ENCODE measurements around the gene RSPO4.

The RSPO4 gene

DNA sequence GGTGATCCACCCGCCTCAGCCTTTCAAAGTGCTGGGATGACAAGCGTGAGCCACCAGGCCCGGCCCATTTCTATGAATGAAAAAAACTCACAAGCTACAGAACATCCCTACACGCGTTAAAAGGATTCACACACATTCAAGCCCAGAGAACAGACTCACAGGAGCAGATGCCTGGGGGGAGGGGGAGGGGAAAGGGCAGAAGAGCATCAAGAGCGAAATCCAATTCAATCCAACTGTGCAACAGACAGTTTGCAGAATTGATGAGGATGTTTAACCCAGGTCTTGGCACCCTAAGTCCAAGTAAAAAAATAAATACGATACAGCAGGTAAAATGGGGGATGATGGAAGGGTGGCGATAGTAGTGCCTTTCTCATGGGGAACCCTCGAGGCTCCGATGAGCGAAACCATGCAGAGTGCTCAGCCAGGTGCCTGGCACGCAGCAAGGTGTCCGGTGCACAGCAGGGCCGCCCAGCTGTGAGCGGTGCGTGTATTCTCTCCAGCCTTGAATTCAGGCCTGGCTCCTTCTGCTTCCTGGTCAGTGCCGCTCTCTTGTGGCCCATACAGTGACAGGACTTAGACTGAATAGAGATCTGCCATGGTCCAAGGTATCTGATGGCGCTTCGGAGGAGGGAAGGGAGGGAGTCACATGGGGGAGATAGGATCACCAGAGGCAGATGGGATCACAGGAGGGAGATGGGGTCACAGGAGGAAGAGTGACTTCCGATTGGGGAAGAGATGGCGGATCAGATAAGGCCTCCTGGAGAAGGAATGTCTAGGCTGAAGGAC lies 50.5 kb downstream of the RSPO4 start:
- TF ChIP-seq EZH2 (IDR thresholded peaks at IDR 0.05): no peak
- TF ChIP-seq POLR2AphosphoS5 (IDR thresholded peaks at IDR 0.05; ENCODE audit: borderline replicate concordance, low read depth, low read length): no peak
- no peak for TF ChIP-seq FOXP2 (optimal IDR thresholded peaks at IDR 0.05; ENCODE audit: control extremely low read depth, extremely low read length, insufficient read depth)
- Histone ChIP-seq H3K36me3 (ENCODE audit: insufficient read depth, low read length) (no peaks in the 10 kb centered on the region), H3K9ac (ENCODE audit: insufficient read length) (no peak overlapping the region), H3K4me3 (no peak overlapping the region), H3K9me3 (ENCODE audit: low read depth, low read length) (no peaks in the 10 kb centered on the region), H3K27ac (no peak overlapping the region)
- no peak for DNase-seq (ENCODE audit: low read depth, low spot score)

DNA sequence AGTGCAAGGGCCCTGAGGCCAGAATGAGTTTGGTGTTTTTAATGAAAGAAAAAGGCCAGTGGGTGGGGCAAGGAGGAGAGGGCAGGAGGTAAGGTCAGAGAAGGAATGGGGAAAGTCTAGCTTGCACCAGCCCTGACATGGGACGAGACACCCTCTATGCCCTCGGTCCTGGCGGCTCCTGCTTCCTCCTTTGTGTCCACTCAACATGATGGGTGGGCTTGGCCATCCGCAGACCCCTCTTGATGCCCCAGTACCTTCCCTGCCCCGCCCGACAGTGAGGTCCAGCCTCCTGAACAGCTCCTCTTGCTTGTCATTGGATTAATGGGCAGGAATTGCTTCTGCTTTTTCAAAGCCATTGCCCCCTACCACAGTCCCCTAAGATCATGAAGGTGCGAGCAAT lies 52.4 kb downstream of the RSPO4 start:
- Histone ChIP-seq H3K9ac (ENCODE audit: insufficient read length) (no peak overlapping the region), H3K36me3 (ENCODE audit: insufficient read depth, low read length) (no peaks in the 10 kb centered on the region), H3K4me3 (no peak overlapping the region), H3K9me3 (ENCODE audit: low read depth, low read length) (no peaks in the 10 kb centered on the region), H3K27ac (no peak overlapping the region)
- TF ChIP-seq POLR2AphosphoS5 (IDR thresholded peaks at IDR 0.05; ENCODE audit: borderline replicate concordance, low read depth, low read length): no peak
- TF ChIP-seq EZH2 (IDR thresholded peaks at IDR 0.05): no peak
- no peak for TF ChIP-seq FOXP2 (optimal IDR thresholded peaks at IDR 0.05; ENCODE audit: control extremely low read depth, extremely low read length, insufficient read depth)
- no peak for DNase-seq (ENCODE audit: low read depth, low spot score)

DNA sequence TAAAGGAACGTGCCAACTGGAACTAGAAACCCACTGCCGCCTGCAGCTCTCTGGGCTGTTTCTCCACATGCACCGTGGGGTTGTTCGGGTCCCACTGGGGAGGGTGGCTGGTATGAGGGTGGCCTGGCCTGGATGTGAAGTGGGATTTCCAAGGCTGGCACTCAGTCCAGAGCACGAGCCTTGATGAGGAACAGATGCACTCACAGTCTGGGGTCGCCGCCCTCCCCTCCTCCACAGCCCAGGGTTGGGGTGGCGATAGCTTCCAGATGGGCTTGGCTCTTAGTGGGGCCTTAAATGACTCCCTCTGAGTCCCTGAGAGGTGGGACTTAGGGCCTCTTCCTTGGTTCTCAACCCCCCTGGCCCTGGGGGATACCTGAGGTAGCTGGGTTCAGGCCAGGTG lies 55.3 kb downstream of the RSPO4 start:
- H3K27ac ChIP-seq: no peak overlapping the region
- no peaks in the 10 kb centered on the region for H3K36me3 ChIP-seq (ENCODE audit: insufficient read depth, low read length)
- H3K9me3 ChIP-seq (ENCODE audit: low read depth, low read length): no peaks in the 10 kb centered on the region
- H3K9ac ChIP-seq (ENCODE audit: insufficient read length): no peak overlapping the region
- TF ChIP-seq EZH2 (IDR thresholded peaks at IDR 0.05) (no peak), FOXP2 (optimal IDR thresholded peaks at IDR 0.05; ENCODE audit: control extremely low read depth, extremely low read length, insufficient read depth) (no peak)
- H3K4me3 ChIP-seq: no peak overlapping the region
- no peak for DNase-seq (ENCODE audit: low read depth, low spot score)

DNA sequence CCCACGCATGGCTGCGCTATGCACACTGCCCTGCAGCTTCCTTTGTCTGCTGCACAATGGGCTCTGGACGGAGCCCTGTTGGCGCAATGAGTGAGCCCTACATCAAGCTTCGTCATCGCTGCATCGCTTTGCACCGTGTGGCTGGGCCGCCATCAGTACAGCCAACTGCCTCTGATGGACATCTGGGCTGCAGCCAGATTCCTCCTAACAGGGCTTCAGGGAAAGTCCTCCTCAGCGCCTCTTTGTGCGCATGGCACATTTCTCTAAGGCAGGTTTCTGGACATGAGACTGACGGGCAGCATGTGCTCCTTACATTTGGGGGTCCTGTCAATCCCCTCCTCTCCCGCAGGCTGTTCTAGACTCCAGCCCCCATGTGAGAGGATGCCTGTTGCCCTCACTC lies 56.3 kb downstream of the RSPO4 start:
- H3K4me3 ChIP-seq: no peak overlapping the region
- no peaks in the 10 kb centered on the region for H3K9me3 ChIP-seq (ENCODE audit: low read depth, low read length)
- no peak for DNase-seq (ENCODE audit: low read depth, low spot score)
- H3K9ac ChIP-seq (ENCODE audit: insufficient read length): no peak overlapping the region
- no peak overlapping the region for H3K27ac ChIP-seq
- no peak for TF ChIP-seq EZH2 (IDR thresholded peaks at IDR 0.05)
- no peak for TF ChIP-seq POLR2AphosphoS5 (IDR thresholded peaks at IDR 0.05; ENCODE audit: borderline replicate concordance, low read depth, low read length)
- no peak for TF ChIP-seq FOXP2 (optimal IDR thresholded peaks at IDR 0.05; ENCODE audit: control extremely low read depth, extremely low read length, insufficient read depth)
- H3K36me3 ChIP-seq (ENCODE audit: insufficient read depth, low read length): no peaks in the 10 kb centered on the region

DNA sequence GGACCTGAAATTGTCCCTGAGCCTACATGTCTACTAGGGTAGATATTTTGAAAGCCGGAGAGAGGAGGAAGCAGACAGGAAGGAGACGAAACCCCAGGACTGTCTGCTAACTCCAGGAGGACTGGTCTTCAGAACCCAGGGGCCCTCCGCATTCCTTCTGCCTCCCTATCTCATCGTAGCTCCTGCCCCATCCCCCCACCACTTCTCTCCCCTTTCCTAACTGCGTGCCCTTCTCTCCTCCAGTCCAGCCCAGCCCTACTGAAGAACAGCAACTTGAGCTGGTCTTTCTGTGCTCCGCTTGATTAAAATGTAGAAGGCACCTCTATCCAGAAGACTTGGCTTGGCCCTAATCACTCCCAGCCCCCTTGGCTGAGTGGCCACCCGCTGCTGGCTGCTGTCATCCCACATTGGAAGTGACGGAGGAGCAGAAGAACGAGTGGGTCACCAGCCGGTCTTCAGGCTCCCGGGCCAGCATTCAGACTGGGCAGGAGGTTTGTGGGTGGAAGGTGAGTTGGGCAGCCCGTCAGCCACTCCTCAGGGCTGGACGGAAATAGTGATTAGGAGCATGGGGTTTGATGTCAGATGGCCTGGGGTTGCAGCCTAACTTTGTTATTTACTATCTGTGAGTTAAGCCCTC lies 57.2 kb downstream of the RSPO4 start:
- Histone ChIP-seq H3K9ac (ENCODE audit: insufficient read length) (no peak overlapping the region), H3K9me3 (ENCODE audit: low read depth, low read length) (no peaks in the 10 kb centered on the region), H3K27ac (no peak overlapping the region), H3K4me3 (no peak overlapping the region), H3K36me3 (ENCODE audit: insufficient read depth, low read length) (no peaks in the 10 kb centered on the region)
- TF ChIP-seq FOXP2 (optimal IDR thresholded peaks at IDR 0.05; ENCODE audit: control extremely low read depth, extremely low read length, insufficient read depth) (no peak), EZH2 (IDR thresholded peaks at IDR 0.05) (no peak), POLR2AphosphoS5 (IDR thresholded peaks at IDR 0.05; ENCODE audit: borderline replicate concordance, low read depth, low read length) (no peak)
- DNase-seq (ENCODE audit: low read depth, low spot score): no peak

DNA sequence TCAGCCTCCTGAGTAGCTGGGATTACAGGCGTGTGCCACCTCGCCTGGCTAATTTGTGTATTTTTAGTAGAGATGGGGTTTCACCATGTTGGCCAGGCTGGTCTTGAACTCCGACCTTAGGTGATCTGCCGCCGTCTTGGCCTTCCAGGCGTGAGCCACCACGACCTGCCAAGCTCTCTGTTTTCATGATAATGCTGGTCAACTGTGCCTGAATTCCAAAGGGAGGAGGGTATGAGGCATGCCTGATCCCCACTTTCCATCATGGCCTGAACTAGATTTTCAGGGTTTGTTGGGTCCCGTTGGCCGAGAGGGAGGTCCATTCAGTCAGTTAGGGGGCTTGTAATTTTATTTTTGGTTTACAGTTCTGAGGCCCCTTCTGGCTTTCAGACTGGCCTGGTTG lies 58.0 kb downstream of the RSPO4 start:
- no peak overlapping the region for H3K27ac ChIP-seq
- H3K36me3 ChIP-seq (ENCODE audit: insufficient read depth, low read length): no peaks in the 10 kb centered on the region
- DNase-seq (ENCODE audit: low read depth, low spot score): no peak
- H3K4me3 ChIP-seq: no peak overlapping the region
- no peak for TF ChIP-seq POLR2AphosphoS5 (IDR thresholded peaks at IDR 0.05; ENCODE audit: borderline replicate concordance, low read depth, low read length)
- TF ChIP-seq EZH2 (IDR thresholded peaks at IDR 0.05): no peak
- TF ChIP-seq FOXP2 (optimal IDR thresholded peaks at IDR 0.05; ENCODE audit: control extremely low read depth, extremely low read length, insufficient read depth): no peak
- H3K9ac ChIP-seq (ENCODE audit: insufficient read length): no peak overlapping the region
- no peaks in the 10 kb centered on the region for H3K9me3 ChIP-seq (ENCODE audit: low read depth, low read length)

DNA sequence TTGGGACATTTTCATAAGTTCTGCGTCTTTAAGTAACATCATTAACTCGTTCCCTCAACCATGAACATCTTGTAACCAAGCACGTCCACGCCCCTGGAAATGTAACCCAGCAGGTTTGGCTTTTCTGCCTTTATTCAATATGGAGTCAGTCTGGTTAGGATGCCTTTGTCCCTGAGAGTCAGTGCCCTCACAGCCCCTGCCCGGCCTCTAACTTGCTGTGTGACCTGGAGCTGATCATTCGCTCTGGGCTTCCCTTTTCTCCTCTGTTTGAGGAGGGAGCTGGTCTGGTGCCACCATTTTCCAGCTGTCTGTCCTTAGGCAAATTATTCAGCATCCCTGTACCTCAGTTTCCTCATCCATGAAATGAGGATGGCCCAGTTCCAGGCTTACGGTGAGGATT lies 59.5 kb downstream of the RSPO4 start:
- no peak overlapping the region for H3K9ac ChIP-seq (ENCODE audit: insufficient read length)
- no peak overlapping the region for H3K27ac ChIP-seq
- TF ChIP-seq POLR2AphosphoS5 (IDR thresholded peaks at IDR 0.05; ENCODE audit: borderline replicate concordance, low read depth, low read length): no peak
- TF ChIP-seq FOXP2 (optimal IDR thresholded peaks at IDR 0.05; ENCODE audit: control extremely low read depth, extremely low read length, insufficient read depth): no peak
- TF ChIP-seq EZH2 (IDR thresholded peaks at IDR 0.05): no peak
- H3K36me3 ChIP-seq (ENCODE audit: insufficient read depth, low read length): no peaks in the 10 kb centered on the region
- H3K4me3 ChIP-seq: no peak overlapping the region
- no peaks in the 10 kb centered on the region for H3K9me3 ChIP-seq (ENCODE audit: low read depth, low read length)
- DNase-seq (ENCODE audit: low read depth, low spot score): no peak

DNA sequence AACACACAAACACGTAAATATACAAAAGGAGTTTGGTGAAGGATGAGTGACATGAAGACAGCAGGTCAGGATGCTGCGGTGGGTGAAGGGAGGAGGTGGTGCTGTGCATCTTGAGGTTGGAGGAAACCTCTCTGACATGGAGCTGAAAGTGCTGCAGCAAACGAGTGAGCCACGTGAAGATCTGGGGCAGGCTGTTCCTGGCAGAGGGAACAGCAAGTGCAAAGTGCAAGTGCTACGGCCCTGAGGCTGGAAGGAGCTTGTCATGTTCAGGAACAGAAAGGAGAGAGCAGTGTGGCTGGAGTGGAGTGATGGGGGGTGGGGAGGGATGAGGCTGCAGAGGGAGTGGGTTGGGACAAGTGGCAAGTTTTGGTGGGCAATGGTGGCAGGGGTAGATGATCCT lies 61.2 kb downstream of the RSPO4 start:
- Histone ChIP-seq H3K27ac (no peak overlapping the region), H3K9me3 (ENCODE audit: low read depth, low read length) (no peaks in the 10 kb centered on the region), H3K4me3 (no peak overlapping the region), H3K9ac (ENCODE audit: insufficient read length) (no peak overlapping the region), H3K36me3 (ENCODE audit: insufficient read depth, low read length) (no peaks in the 10 kb centered on the region)
- no peak for TF ChIP-seq FOXP2 (optimal IDR thresholded peaks at IDR 0.05; ENCODE audit: control extremely low read depth, extremely low read length, insufficient read depth)
- no peak for TF ChIP-seq EZH2 (IDR thresholded peaks at IDR 0.05)
- no peak for TF ChIP-seq POLR2AphosphoS5 (IDR thresholded peaks at IDR 0.05; ENCODE audit: borderline replicate concordance, low read depth, low read length)
- no peak for DNase-seq (ENCODE audit: low read depth, low spot score)
